ENCODE measurements around the gene IL1A. TPM values are rescaled to one million over a fixed set of nuclear protein-coding genes. Genes with fewer than 3 reads are reported as not detected.
A peak's percentile ranks its signal among the peaks of the same experiment; 100 is the strongest.

The IL1A gene
- total and polyA plus RNA-seq, 2 donors from 2014 or later = 0.13 TPM; not detected in 1

DNA sequence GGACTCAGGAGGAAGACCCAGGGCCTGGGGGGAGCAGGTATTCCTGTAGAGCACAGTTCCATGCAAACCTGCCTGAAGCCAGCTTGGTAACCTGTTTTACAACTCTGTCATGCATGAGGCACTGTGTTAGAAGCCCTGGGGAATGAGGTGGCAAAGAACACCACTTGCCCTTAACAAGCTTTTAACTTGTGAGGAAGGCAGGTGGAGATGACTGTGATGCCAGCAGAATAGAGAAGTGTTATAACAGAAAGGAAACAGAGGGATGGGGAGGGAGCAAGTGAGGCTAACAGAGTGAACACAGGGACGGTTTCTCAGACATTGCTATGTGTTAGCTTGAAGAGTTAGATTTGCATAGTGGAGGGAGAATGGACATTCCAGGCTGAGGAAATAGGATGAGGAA is 11.5 kb upstream of the IL1A start:
- no peaks in the 10 kb centered on the region for H3K36me3 ChIP-seq (ENCODE audit: control insufficient read depth in 2 of 3, insufficient read depth in 3 of 3, low read length in 3 of 3)
- peak in 4 of 5 donors; percentile 42 to 72 (median 61) for DNase-seq
- intact Hi-C loops (cut with DNase I) = no loop called here
- H3K4me3 ChIP-seq (ENCODE audit: low read length in 3 of 3) = no peak overlapping the region
- H3K27me3 ChIP-seq (ENCODE audit: control insufficient read depth, insufficient read depth, low read length) = no peaks in the 10 kb centered on the region
- H3K4me1 ChIP-seq (ENCODE audit: control insufficient read depth in 2 of 3, insufficient read depth in 2 of 3, low read depth in 1 of 3, low read length in 3 of 3) = no peaks in the 10 kb centered on the region
- no peak overlapping the region for H3K9ac ChIP-seq (ENCODE audit: low read length in 3 of 3)
- no peak for FAIRE-seq
- no peak overlapping the region for H3K27ac ChIP-seq (ENCODE audit: low read depth in 2 of 2, low read length in 2 of 2)
- TF ChIP-seq, protein P1, sequence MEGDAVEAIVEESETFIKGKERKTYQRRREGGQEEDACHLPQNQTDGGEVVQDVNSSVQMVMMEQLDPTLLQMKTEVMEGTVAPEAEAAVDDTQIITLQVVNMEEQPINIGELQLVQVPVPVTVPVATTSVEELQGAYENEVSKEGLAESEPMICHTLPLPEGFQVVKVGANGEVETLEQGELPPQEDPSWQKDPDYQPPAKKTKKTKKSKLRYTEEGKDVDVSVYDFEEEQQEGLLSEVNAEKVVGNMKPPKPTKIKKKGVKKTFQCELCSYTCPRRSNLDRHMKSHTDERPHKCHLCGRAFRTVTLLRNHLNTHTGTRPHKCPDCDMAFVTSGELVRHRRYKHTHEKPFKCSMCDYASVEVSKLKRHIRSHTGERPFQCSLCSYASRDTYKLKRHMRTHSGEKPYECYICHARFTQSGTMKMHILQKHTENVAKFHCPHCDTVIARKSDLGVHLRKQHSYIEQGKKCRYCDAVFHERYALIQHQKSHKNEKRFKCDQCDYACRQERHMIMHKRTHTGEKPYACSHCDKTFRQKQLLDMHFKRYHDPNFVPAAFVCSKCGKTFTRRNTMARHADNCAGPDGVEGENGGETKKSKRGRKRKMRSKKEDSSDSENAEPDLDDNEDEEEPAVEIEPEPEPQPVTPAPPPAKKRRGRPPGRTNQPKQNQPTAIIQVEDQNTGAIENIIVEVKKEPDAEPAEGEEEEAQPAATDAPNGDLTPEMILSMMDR (IDR thresholded peaks at IDR 0.05; ENCODE audit: borderline replicate concordance, extremely low read depth, insufficient read depth) = no peak
- no peaks in the 10 kb centered on the region for H3K9me3 ChIP-seq (ENCODE audit: control insufficient read depth in 2 of 3, insufficient read depth in 1 of 3, low read length in 3 of 3)

DNA sequence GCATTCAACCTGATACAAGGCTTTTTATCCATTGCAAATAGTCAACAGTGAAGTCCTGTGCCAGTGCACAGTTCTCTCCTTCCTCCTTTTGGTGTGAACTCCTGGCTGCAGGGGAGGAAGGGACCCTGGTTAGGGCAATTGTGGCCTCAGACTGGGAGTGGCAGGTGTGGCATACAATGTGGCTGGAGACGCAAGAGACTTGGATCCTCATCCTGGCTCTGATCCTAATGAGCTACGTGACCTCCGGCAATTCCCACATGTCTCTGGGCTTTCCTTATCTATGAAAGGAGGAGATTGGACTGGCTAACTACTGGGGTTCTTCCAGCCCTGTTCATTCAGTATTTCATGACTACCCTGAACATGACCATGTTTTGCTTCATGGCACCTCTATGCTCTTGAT is 10.5 kb upstream of the IL1A start:
- FAIRE-seq (no peak), DNase-seq (no peak)
- H3K9ac ChIP-seq (ENCODE audit: low read length in 3 of 3) = no peak overlapping the region
- H3K36me3 ChIP-seq (ENCODE audit: control insufficient read depth in 2 of 3, insufficient read depth in 3 of 3, low read length in 3 of 3) = no peaks in the 10 kb centered on the region
- H3K9me3 ChIP-seq (ENCODE audit: control insufficient read depth in 2 of 3, insufficient read depth in 1 of 3, low read length in 3 of 3) = no peaks in the 10 kb centered on the region
- no peaks in the 10 kb centered on the region for H3K27me3 ChIP-seq (ENCODE audit: control insufficient read depth, insufficient read depth, low read length)
- intact Hi-C loops (cut with DNase I) = no loop called here
- TF ChIP-seq, protein P1 (IDR thresholded peaks at IDR 0.05; ENCODE audit: borderline replicate concordance, extremely low read depth, insufficient read depth) = no peak
- no peak overlapping the region for H3K27ac ChIP-seq (ENCODE audit: low read depth in 2 of 2, low read length in 2 of 2)
- H3K4me1 ChIP-seq (ENCODE audit: control insufficient read depth in 2 of 3, insufficient read depth in 2 of 3, low read depth in 1 of 3, low read length in 3 of 3) = no peaks in the 10 kb centered on the region
- H3K4me3 ChIP-seq (ENCODE audit: low read length in 3 of 3) = no peak overlapping the region

GRCh38 chr2:112794131-112794733 is 9.9 kb upstream of the IL1A start:
- TF ChIP-seq, protein P1 (IDR thresholded peaks at IDR 0.05; ENCODE audit: borderline replicate concordance, extremely low read depth, insufficient read depth) = no peak
- DNase-seq = no peak
- no peak overlapping the region for H3K9ac ChIP-seq (ENCODE audit: low read length in 3 of 3)

More at GRCh38 chr2:112794131-112794733, 9.9 kb upstream of the IL1A start:
- Histone ChIP-seq H3K36me3 (ENCODE audit: control insufficient read depth in 2 of 3, insufficient read depth in 3 of 3, low read length in 3 of 3) (no peaks in the 10 kb centered on the region), H3K4me3 (ENCODE audit: low read length in 3 of 3) (no peak overlapping the region), H3K9me3 (ENCODE audit: control insufficient read depth in 2 of 3, insufficient read depth in 1 of 3, low read length in 3 of 3) (no peaks in the 10 kb centered on the region), H3K27me3 (ENCODE audit: control insufficient read depth, insufficient read depth, low read length) (no peaks in the 10 kb centered on the region), H3K27ac (ENCODE audit: low read depth in 2 of 2, low read length in 2 of 2) (no peak overlapping the region), H3K4me1 (ENCODE audit: control insufficient read depth in 2 of 3, insufficient read depth in 2 of 3, low read depth in 1 of 3, low read length in 3 of 3) (no peaks in the 10 kb centered on the region)
- FAIRE-seq = no peak
- intact Hi-C loops (cut with DNase I) = no loop called here

Measured in kidney (tissue), 14 donors.